ENCODE data around the gene CHURC1. TPM values are rescaled to one million over a fixed set of nuclear protein-coding genes. Genes with fewer than 3 reads are reported as not detected.

Gene CHURC1
- total and polyA plus RNA-seq, 2 of the 13 experiments (the other 11 are each of a cell fraction or from before 2014, with no cell fraction given): 41.1 to 74.4 TPM

GRCh38 chr14:64942531-64943111 lies 28.4 kb downstream of the CHURC1 start, which contains the start of gene GPX2:
GPX2 (minus strand) TSS chr14:64942745; CDS start chr14:64942726, 19 bp downstream.
- peak; percentile 98 for DNase-seq (ENCODE audit: low spot score)
- peak within 1 kb of the TSS; percentile 97 for H3K4me2 ChIP-seq (ENCODE audit: low read depth, low read length)
- intact Hi-C loops (cut with micrococcal nuclease; ENCODE audit: unreplicated experiment) (loop anchor here (1.0 kb wide), 1 partner anchor 41 kb away; no protein-coding TSS in a partner anchor), in situ Hi-C loops (cut with HindIII; ENCODE audit: extremely low pct_ligation_motif_present, low pct_unique_long_range_greater_than_20kb) (no loop called here)
- peak within 1 kb of the TSS; percentile 89 for H3K9ac ChIP-seq (ENCODE audit: insufficient read depth, low read depth, low read length)
- H4K20me1 ChIP-seq (ENCODE audit: insufficient read depth, low read length): no peaks in the 10 kb centered on the region; the same call in 1 of the 2 replicates
- H3K36me3 ChIP-seq (replicated peaks in 1 of 2; ENCODE audit: control insufficient read depth in 1 of 2, insufficient read depth in 2 of 2, low read length in 2 of 2): peaks cover 0 to 2% of the 10 kb centered on the region in 2 experiments; a peak in 2 of 5 replicates
- ChIA-PET POLR2A (interaction anchor here (0.7 to 6.0 kb wide), 13 partner anchors 11 to 439 kb away, joined by 3 to 54 read pairs (median 4); partner anchors contain the start of genes CHURC1, FNTB and RAB15), CTCF (ENCODE audit: low intra/inter-chr PET ratio, low total read pairs) (no interaction called here)
- FAIRE-seq: peak; percentile 94
- peak within 1 kb of the TSS; percentile 67 to 89 (median 76) for H3K4me3 ChIP-seq (replicated peaks in 1 of 3; ENCODE audit: insufficient read depth in 1 of 3, low read depth in 2 of 3, low read length in 3 of 3)
- ATAC-seq: peak; percentile 80
- under 1% methylated on average over 13 of the region's 13 CpGs for WGBS (ENCODE audit: low lambda C conversion rate)
- peaks cover 98% of the 10 kb centered on the region for H3K4me1 ChIP-seq (ENCODE audit: insufficient read depth, low read length)
- peaks cover 28% of the 10 kb centered on the region for H3K79me2 ChIP-seq (ENCODE audit: insufficient read depth, low read length)
- H3K9me3 ChIP-seq (ENCODE audit: low read length): no peaks in the 10 kb centered on the region
- H3K27me3 ChIP-seq (ENCODE audit: control insufficient read depth in 1 of 2, insufficient read depth in 2 of 2, low read length in 2 of 2): no peaks in the 10 kb centered on the region; a peak in 1 of 5 replicates
- no peak within 1 kb of the TSS for H2AFZ ChIP-seq (ENCODE audit: low read length)
- peak within 1 kb of the TSS; percentile 92 for H3K27ac ChIP-seq (ENCODE audit: extremely low read length, insufficient read depth, low read length)
- no TSS peak for BruUV-seq (replicated peaks)
- TF ChIP-seq KLF16 (CRISPR knock-in tag; IDR thresholded peaks at IDR 0.05) (peak in 1 of 2 experiments; percentile 80; a peak in 2 of 4 replicates), NFE2 (CRISPR knock-in tag; IDR thresholded peaks at IDR 0.05) (peak; percentile 98), CBFB (CRISPR knock-in tag; IDR thresholded peaks at IDR 0.05) (0 out of 2 replicates have a peak, but pooled peaks have one; percentile 42), PPARG (CRISPR knock-in tag; conservative IDR thresholded peaks at IDR 0.05) (0 out of 2 replicates have a peak, but pooled peaks have one; percentile 16), ZNF335 (CRISPR knock-in tag; IDR thresholded peaks at IDR 0.05) (0 out of 2 replicates have a peak, but pooled peaks have one; percentile 55), RCOR2 (CRISPR knock-in tag; IDR thresholded peaks at IDR 0.05) (peak; percentile 89), TAF1 (CRISPR knock-in tag; IDR thresholded peaks at IDR 0.05) (peak; percentile 90), TGIF2 (CRISPR knock-in tag; IDR thresholded peaks at IDR 0.05) (peak; percentile 90), BATF2 (CRISPR knock-in tag; IDR thresholded peaks at IDR 0.05) (no peak), ZNF614 (CRISPR knock-in tag; IDR thresholded peaks at IDR 0.05; ENCODE audit: borderline replicate concordance) (peak; percentile 42; the same call in 1 of the 2 replicates), NFKBIZ (CRISPR knock-in tag; IDR thresholded peaks at IDR 0.05) (0 out of 2 replicates have a peak, but pooled peaks have one; percentile 28), ZNF343 (CRISPR knock-in tag; IDR thresholded peaks at IDR 0.05) (peak; percentile 56; the same call in 1 of the 2 replicates), EHMT2 (IDR thresholded peaks at IDR 0.05; ENCODE audit: borderline replicate concordance, low read depth, low read length) (no peak; the same call in 1 of the 2 replicates), ZNF580 (CRISPR knock-in tag; IDR thresholded peaks at IDR 0.05; ENCODE audit: borderline replicate concordance, low read depth) (peak; percentile 66), ZSCAN25 (CRISPR knock-in tag; IDR thresholded peaks at IDR 0.05) (no peak), ZNF777 (CRISPR knock-in tag; IDR thresholded peaks at IDR 0.05) (peak; percentile 45; the same call in 1 of the 2 replicates), TARDBP (CRISPR knock-in tag; IDR thresholded peaks at IDR 0.05) (peak; percentile 70), ZEB1 (IDR thresholded peaks at IDR 0.05; ENCODE audit: insufficient replicate concordance, low read depth) (peak; percentile 95), NCOR1 (IDR thresholded peaks at IDR 0.05; ENCODE audit: borderline replicate concordance, low read length) (peak; percentile 61; the same call in 1 of the 2 replicates), EP300 (IDR thresholded peaks at IDR 0.05; ENCODE audit: low read depth in 2 of 2, low read length in 2 of 2) (peak in 1 of 2 experiments; percentile 91; a peak in 3 of 4 replicates), EP300 (CRISPR knock-in tag; IDR thresholded peaks at IDR 0.05; ENCODE audit: borderline replicate concordance) (peak; percentile 95), ZNF710 (CRISPR knock-in tag; IDR thresholded peaks at IDR 0.05; ENCODE audit: borderline replicate concordance) (peak; percentile 94), REPIN1 (CRISPR knock-in tag; IDR thresholded peaks at IDR 0.05; ENCODE audit: borderline replicate concordance, low read depth) (peak; percentile 45; the same call in 1 of the 2 replicates)
